ENCODE measurements around the gene EPS8L1.

GRCh38 chr19:55114566-55115145, 39.0 kb downstream of the EPS8L1 start:
- TF ChIP-seq CTCF (IDR thresholded peaks at IDR 0.05 in 2 of 3, conservative IDR thresholded peaks at IDR 0.05 in 1 of 3; ENCODE audit: borderline replicate concordance in 1 of 3, insufficient read depth in 1 of 3, low read depth in 2 of 3, low read length in 2 of 3) (no peak), POLR2AphosphoS5 (IDR thresholded peaks at IDR 0.05; ENCODE audit: low read depth, low read length) (no peak), ZFX (IDR thresholded peaks at IDR 0.05) (no peak), YY1 (IDR thresholded peaks at IDR 0.05; ENCODE audit: extremely low read depth, insufficient replicate concordance, low read depth, low read length) (no peak)

Data from HCT116 (cell line).